ENCODE data around the gene SEMA7A. TPM values are rescaled to one million over a fixed set of nuclear protein-coding genes. Genes with fewer than 3 reads are reported as not detected.
"Not testable (repeated sequence)": the region's sequence is repeated elsewhere in the genome, so short reads cannot be mapped to it uniquely, and the experiment has no call there.

SEMA7A gene
- total RNA-seq, 2 experiments from 2014 or later, result 106 to 111 TPM

DNA sequence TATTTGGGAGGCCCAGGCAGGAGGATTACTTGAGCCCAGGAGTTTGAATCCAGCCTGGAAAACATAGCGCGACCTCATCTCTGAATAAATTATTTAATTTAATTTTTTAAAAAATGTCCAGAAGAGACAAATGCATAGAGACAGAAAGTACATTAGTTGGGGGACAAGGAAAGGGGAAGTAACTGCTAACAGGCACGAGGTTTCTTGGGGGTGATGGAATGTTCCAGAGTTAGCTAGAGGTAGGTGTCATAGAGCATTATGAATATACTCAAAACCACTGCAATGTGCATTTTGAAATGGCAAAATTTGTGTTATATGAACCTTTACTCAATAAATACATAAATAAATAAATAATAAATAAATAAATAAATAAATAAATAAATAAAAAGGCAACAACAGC is 34.7 kb downstream of the SEMA7A start:
- CTCF ChIA-PET, result interaction anchor here (1.4 to 15.5 kb wide), 3 partner anchors 16 to 142 kb away, joined by 3 to 197 read pairs (median 8); partner anchors contain the start of genes ARID3B and SEMA7A

DNA sequence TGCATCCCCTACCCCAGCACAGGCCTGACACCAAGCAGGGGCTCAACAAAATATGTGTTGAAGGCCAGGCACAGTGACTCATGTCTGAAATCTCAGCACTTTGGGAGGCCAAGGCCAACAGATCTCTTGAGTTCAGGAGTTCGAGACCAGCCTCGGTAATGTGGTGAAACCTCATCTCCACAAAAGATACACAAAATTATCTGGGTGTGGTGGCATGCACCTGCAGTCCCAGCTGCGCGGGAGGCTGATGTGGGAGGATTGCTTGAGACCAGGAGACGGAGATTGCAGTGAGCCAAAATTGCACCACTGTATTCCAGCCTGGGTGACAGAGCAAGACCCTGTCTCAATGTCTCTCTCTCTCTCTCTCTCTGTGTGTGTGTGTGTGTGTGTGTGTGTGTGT is 35.6 kb downstream of the SEMA7A start:
- ChIA-PET POLR2A (interaction anchor here (5.2 to 6.3 kb wide), 2 partner anchors 13 to 14 kb away, joined by 39 to 110 read pairs; no protein-coding TSS in a partner anchor), CTCF (interaction anchor here (1.2 to 15.5 kb wide), 2 partner anchors 15 to 33 kb away, joined by 5 to 197 read pairs; no protein-coding TSS in a partner anchor)

More for the DNA sequence above, 34.7 kb downstream of the SEMA7A start:
- POLR2A ChIA-PET, result interaction anchor here (2.8 to 6.3 kb wide), 2 partner anchors 15 to 34 kb away, joined by 16 to 110 read pairs; partner anchors contain the start of gene SEMA7A

DNA sequence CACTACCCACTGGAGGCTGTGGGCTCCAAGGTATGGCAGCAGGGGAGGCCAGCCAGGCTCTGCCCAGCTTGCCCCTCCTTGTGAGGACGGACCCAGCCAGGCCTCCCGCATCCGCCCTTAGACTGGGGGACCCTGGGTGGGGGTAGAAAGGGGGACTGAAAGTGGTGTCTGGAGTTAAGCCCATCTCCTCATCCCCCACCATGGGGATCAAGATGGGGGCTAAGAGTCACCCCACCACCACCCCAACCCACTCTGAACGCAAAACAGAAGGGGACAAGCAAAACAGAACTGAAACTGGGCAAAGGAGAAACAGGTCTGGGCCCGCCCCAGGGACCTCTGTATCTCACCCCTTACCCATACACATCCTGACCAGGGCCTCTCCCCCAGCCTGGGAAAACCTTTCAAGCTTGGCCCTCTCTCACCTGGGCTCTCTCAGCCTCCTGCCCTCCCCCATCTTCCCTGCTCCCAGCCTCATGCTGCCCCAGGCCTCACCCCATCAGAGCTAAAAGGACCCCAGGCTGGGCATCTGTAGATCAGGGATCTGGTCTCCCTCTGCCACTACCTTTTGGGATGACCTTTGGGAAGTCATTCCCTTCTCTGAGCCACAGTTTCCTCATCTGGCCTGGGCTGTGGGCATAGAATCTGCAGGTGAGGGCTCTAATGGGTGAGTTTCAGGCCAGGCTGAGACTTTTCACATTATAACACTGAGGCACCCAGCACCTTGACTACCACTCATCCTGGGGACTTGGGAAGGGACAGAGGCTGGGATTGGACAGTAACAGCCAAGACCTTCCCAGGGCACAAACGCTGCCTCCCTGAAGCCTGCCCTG is 36.3 kb downstream of the SEMA7A start:
- CTCF ChIA-PET, result interaction anchor here (1.2 to 15.5 kb wide), 3 partner anchors 15 to 234 kb away, joined by 4 to 197 read pairs (median 5); no protein-coding TSS in a partner anchor
- POLR2A ChIA-PET, result interaction anchor here (0.6 to 5.2 kb wide), 5 partner anchors 12 to 64 kb away, joined by 3 to 39 read pairs (median 3); partner anchors contain the start of genes SEMA7A and UBL7

DNA sequence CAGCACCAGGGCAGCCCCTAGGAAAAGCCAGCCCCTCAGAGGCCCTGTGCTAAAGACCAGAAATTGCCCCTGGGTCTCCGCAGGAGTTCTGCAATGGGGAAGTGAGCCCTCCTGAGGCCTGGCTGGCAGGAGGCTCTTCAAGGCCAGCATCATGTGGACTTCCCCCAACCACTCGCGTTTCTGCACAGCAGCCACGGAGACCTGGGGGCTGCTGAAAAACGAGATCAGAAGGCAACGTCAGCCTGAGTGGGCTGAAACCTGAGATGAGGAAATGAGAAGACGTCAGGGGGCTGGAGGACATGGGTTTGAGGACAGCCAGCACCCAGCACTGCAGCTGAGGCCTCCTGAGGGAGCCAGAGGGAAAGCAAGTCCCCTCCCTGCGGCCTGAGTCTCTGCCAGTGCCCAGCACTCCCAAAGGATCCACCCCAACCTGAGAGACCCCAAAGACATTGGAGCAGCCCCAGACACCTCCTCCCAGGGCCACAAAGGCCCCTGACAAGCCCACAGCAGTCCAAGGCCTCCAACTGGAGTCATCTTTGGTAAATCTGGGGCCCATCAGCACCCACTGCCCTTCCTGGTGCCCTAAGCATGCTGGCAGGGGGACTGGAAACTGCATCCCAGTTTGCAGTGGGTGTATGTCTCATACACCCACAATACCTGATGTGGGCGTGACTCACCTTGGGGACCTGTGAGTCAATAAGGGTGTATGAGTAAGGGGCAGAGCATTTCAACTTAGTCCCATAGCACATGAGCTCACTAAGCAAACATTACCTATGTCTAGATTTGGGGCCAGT is 37.1 kb downstream of the SEMA7A start:
- POLR2A ChIA-PET, result interaction anchor here (0.6 to 5.2 kb wide), 4 partner anchors 12 to 65 kb away, joined by 3 to 39 read pairs (median 3); partner anchors contain the start of genes SEMA7A and UBL7
- CTCF ChIA-PET, result interaction anchor here (1.1 to 15.5 kb wide), 4 partner anchors 14 to 235 kb away, joined by 3 to 197 read pairs (median 4); no protein-coding TSS in a partner anchor

DNA sequence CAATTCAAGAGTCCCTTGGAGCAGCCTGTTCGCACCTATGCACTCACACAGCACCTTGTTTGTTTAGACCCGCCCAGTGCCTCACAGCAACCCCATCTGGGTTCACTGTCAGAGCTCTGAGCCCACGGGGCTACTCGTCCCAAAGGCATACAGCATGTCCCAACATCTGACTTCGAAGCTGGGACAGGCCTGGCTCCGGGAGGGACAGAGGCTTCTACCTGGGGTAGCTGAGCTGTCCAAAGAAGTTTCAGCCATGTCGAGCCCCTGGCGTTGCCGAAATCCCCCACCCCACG is 37.7 kb downstream of the SEMA7A start:
- POLR2A ChIA-PET, result interaction anchor here (5.2 kb wide), 1 partner anchor 11 kb away, joined by 39 read pairs; no protein-coding TSS in a partner anchor
- CTCF ChIA-PET, result interaction anchor here (1.1 to 15.5 kb wide), 2 partner anchors 13 to 225 kb away, joined by 3 to 197 read pairs; no protein-coding TSS in a partner anchor

DNA sequence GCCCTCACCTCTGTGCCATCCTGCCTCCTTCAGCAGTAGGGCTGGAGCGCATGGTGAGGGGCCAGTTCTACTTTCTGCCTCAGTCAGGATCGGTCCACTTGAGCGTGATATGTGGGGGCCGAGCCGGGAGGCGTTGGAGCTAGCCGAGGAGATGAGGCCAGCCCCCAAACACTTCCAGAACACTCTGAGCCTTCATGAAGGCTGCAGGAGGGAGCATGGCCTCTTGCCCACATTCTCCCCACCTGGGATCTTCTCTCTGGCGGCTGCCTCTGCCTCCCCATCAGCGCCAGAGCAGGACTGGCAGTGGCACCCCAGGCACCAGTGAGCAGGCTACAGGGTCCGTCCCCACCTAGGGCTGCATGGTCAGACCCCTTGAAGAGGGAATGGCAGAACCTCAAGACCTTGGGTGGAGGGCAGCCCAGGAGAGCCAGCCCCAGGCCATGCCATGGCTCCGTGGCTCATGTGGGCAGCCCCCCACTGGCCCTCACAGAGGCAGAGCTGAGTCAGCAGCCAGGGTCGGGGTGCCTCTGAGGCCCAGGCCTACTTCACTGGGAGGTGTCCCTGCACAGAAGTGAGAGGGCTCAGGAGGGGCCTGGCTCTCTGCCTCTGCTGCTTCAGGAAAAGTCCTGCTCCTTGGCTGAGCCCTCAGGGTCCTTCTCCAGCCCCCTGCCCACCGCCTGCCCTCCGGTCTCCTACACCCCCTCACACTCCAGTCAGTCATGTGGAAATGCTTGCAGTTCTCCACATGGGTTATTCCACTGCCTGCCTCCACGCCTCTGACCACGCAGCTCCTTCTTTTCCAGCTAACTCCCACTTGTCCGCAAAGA is 38.2 kb downstream of the SEMA7A start:
- POLR2A ChIA-PET, result interaction anchor here (5.2 kb wide), 1 partner anchor 10 kb away, joined by 39 read pairs; no protein-coding TSS in a partner anchor
- CTCF ChIA-PET, result interaction anchor here (1.1 to 15.5 kb wide), 6 partner anchors 7 to 226 kb away, joined by 3 to 197 read pairs (median 3); no protein-coding TSS in a partner anchor

DNA sequence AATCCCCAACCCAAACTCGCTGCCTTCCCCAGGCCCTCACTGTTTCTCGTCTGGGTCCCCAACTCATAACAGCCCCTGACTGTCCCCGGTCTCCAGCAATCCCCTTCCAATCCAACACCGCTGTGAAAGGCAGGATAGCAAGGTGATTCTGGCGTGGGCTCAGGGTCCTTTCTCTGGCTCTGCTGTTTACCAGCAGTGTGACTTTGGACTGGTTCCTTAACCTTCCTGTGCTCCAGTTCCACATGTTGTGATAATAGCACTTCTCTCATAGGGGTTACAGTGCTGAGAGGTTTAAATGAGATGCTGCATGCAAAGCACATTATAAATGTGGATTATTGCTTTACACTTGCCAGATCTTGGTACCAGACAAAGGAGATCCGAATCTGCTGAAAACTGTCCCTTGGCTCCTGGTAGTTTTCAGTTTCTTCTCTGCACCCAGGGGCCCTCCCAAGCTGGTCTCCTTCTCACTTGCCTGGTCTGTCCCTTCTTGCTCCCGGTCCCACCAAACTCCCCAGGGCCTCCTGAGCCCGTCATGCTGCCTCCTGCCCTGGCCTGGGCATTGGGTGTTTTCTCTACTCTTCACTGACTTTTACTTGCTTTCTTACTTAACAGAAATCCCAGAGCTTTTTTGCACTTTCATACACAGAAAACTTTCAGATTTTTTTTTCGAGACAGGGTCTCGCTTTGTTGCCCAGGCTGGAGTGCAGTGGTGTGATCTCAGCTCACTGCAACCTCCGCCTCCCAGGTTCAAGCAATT is 39.5 kb downstream of the SEMA7A start:
- POLR2A ChIA-PET, result interaction anchor here (5.2 kb wide), 1 partner anchor 9 kb away, joined by 39 read pairs; no protein-coding TSS in a partner anchor
- CTCF ChIA-PET, result interaction anchor here (1.1 to 15.5 kb wide), 5 partner anchors 9 to 40 kb away, joined by 3 to 197 read pairs (median 3); no protein-coding TSS in a partner anchor

DNA sequence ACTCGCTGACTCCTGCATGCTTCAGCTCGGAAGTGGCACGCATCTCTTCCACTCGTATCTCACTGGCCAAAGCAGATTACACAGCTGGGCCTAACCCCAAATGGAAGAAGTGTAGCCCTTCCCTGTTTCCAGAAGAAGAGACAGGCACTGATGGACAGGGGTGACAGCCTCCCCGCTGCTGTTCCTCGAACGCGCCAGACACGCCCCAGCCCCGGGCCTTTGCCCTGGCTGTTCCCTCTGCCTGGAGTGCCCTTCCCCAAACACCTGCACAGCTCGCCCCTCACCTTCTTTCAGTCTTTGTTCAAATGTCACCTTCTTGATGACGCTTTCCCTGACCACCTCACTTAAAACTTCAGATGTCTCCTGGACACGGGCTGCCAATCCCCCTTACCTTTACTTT is 40.3 kb downstream of the SEMA7A start:
- CTCF ChIA-PET, result interaction anchor here (1.0 to 15.5 kb wide), 2 partner anchors 11 to 18 kb away, joined by 3 to 197 read pairs; no protein-coding TSS in a partner anchor
- POLR2A ChIA-PET, result interaction anchor here (0.5 to 5.2 kb wide), 3 partner anchors 8 to 15 kb away, joined by 3 to 39 read pairs (median 7); no protein-coding TSS in a partner anchor

DNA sequence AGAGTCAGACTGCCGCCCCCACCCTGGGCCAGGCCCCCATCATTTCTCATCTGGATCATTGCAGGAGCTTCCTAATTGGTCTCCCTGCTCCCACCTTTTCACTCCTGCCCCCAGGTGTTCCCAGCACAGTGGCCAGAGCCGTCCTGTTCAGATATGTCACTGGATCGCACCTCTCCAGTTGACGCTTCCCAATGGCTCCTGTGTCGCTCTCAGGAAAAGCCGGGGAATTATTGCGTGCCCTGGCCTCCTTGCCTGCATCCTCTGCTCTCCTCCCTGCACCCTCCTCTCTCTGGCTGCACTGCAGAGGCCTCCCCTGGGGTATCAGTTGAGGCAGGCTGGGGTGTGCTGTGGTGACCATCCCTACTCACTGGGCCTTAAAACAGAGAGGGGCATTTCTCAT is 40.9 kb downstream of the SEMA7A start:
- CTCF ChIA-PET, result interaction anchor here (0.7 to 15.5 kb wide), 3 partner anchors 10 to 47 kb away, joined by 3 to 197 read pairs (median 3); no protein-coding TSS in a partner anchor
- POLR2A ChIA-PET, result interaction anchor here (0.5 to 5.2 kb wide), 3 partner anchors 8 to 15 kb away, joined by 3 to 39 read pairs (median 7); no protein-coding TSS in a partner anchor

DNA sequence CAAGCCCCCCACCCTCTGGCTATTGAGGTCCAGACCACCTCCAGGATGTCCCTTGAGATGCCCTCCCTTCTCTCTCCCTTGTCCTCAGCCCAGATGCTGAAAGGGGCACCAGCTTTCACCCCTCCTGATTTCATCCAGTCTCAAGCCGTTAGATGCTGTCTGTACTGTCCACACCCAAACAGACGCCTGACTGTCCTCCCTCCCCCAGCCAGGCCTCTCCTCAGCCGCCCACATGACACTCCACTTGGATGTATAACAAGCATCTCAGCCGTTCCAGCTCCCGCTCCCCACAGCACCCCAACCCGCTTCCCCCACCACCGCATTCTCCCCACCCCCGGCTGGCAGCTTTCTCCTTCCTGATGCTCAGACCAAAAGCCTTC is 41.3 kb downstream of the SEMA7A start:
- POLR2A ChIA-PET, result interaction anchor here (2.0 kb wide), 1 partner anchor 10 kb away, joined by 7 read pairs; no protein-coding TSS in a partner anchor
- CTCF ChIA-PET, result interaction anchor here (0.7 to 15.5 kb wide), 2 partner anchors 10 to 47 kb away, joined by 3 to 197 read pairs; no protein-coding TSS in a partner anchor

DNA sequence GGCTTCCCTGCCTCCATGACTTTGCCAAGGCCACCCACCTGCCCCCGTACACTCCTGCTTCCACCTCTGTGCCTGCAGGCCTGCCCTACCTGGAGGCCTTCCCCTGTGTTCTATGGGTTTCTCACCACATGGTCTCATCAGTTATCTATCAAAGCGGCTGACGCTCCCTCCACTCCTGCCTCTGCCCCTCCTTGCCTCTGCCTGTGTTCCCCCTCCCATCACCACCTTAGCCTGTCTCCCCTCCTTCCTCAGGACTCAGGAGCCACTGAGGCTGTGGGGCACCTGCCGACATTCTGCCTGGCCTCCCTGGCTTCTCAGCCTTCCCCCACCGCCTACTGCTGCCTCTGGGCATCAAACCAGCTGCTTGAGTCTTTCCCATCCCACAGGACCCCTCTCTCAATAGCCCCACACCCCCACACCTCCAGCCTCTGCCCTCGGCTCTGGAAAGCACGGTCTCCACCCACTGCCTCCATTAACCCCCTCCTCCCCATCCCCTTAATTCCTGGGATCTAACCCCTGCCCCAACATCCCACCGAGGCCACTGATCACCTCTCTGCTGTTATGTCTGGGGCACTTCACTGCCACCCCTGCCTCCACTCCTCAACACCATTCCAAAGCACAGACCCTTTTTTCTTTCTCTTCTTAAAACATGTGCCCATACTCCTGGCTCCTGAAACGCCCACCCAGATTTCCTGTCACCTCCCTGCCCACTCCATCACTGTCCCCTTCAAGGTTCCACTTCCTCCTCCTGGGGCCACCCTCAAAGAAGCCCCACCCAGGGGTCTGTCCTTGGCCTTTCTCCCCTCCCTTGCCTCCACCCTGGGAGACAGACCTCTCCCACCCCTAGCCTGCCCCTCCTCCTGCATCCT is 41.9 kb downstream of the SEMA7A start:
- ChIA-PET POLR2A (interaction anchor here (2.0 kb wide), 1 partner anchor 11 kb away, joined by 7 read pairs; no protein-coding TSS in a partner anchor), CTCF (interaction anchor here (0.7 to 15.5 kb wide), 3 partner anchors 8 to 48 kb away, joined by 3 to 197 read pairs (median 5); no protein-coding TSS in a partner anchor)

DNA sequence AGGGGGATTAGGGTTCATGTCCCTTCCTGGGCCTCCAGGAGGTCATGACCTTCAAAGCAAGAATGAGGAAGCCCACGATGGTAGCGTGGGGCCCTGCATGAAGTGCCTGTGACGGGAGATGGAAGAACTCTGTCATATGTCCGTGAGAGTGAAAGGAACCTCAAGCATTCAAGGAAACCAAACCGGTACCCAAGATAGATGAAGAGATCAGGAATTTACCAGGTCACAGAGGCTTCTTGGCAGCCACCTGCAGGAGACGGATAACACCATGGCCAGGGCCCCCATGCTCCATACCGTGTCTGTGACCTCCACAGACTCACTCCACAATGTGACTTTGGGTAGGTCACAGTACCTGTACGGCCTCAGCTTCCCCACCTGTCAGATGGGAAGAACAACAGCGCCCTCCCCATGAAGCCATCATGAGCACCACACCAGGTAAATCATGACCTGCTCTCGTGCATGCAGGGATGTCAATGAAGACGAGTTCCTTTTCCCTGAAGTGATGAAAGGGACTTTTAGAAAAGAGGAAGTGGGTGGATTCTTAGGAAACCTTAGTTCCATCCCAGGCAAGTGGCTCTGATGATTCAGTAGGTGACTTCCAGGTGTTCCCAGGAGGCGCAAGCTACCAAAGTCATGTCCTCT is 43.0 kb downstream of the SEMA7A start:
- POLR2A ChIA-PET, result no interaction called here
- CTCF ChIA-PET, result interaction anchor here (1.3 kb wide), 1 partner anchor 9 kb away, joined by 5 read pairs; no protein-coding TSS in a partner anchor

DNA sequence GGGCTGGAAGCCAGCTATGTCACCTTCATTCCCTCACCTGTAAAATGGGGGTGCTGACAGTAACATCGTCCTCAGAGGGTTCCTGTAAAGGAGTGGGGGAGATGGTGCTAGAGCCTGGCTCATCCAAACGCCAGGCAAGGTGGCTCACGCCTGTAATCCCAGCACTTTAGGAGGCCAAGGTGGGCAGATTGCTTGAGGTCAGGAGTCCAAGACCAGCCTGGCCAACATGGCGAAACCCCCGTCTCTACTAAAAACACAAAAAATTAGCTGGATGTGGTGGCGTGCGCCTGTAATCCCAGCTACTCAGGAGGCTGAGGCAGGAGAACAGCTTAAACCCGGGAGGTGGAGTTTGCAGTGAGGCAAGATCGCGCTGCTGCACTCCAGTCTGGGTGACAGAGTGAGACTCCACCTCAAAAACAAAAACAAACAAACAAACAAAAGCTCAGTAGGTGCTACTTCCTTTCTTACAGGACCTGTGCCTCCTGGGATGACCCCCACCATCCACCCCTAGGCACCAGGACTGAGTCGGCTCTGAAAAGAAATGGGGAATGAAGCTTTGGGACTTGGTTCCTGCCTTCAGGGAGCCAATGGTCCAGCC is 43.6 kb downstream of the SEMA7A start:
- POLR2A ChIA-PET, result not testable (repeated sequence)
- CTCF ChIA-PET, result interaction anchor here (1.3 kb wide), 1 partner anchor 10 kb away, joined by 5 read pairs; no protein-coding TSS in a partner anchor

DNA sequence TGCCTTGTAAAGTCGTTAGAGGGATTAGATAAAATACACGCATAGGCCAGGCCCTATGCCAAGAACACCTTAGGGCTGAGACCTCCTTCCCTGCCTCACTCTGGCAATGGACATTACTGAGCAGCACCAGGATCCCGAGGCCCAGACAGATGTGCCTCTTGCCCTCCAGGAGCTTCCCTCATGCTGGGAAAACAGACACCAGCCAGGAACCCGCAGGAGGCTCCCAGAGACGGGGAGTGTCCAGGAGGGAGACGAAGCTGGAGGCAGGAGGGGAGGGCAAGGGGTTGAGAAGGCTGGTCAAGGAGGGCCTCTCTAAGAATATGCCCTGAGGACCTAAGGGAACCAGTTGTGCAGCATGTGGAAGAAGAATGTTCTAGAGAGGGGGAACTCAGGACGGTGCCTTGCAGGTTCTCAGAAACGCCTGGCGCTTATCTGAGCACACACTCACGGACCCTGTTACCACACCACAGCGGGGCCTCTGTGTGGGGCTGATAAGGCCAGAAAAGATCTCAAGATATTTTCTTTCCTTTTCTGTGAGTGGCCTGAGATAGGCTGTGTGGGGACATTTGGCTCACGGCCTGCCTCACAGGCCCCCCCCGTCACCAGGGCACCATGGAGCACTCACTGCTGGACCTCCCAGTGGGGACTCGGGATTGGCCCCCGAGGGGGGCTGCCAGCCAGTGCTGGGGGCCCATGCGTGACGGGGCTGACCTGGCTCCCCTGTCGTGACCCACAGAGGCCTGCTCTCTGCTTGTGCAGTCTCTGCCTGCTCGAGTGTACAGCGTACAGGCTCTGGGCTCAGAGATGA is 44.3 kb downstream of the SEMA7A start:
- CTCF ChIA-PET, result interaction anchor here (0.9 to 1.3 kb wide), 2 partner anchors 11 to 12 kb away, joined by 3 to 5 read pairs; no protein-coding TSS in a partner anchor

More for the DNA sequence above, 44.3 kb downstream of the SEMA7A start:
- POLR2A ChIA-PET, result no interaction called here

Measured in activated CD8-positive, alpha-beta memory T cell treated with anti-CD3 and anti-CD28 coated beads for 36 hours (primary cell).